ENCODE results near the gene ATF6. TPM values are rescaled to one million over a fixed set of nuclear protein-coding genes. Genes with fewer than 3 reads are reported as not detected.

The ATF6 gene
- total RNA-seq, 1 experiment from 2014 or later = 10.6 TPM

- Mint-ChIP-seq H3K36me3 (no peaks in the 10 kb centered on the region), H3K9me3 (no peaks in the 10 kb centered on the region), H3K27me3 (ENCODE audit: low read depth) (peaks cover 47% of the 10 kb centered on the region), H3K27ac (no peak within 1 kb of the TSS), H3K4me3 (no peak within 1 kb of the TSS), H3K4me1 (peaks cover 9% of the 10 kb centered on the region; the same call in 1 of the 2 replicates)
- TF ChIP-seq FOXP4 (CRISPR knock-in tag; IDR thresholded peaks at IDR 0.05) (no peak), KAT7 (CRISPR knock-in tag; IDR thresholded peaks at IDR 0.05; ENCODE audit: borderline replicate concordance) (no peak), CREB1 (CRISPR knock-in tag; IDR thresholded peaks at IDR 0.05) (no peak), ETV6 (CRISPR knock-in tag; IDR thresholded peaks at IDR 0.05) (no peak), FOXP1 (CRISPR knock-in tag; IDR thresholded peaks at IDR 0.05; ENCODE audit: borderline replicate concordance) (no peak), ZNF532 (CRISPR knock-in tag; IDR thresholded peaks at IDR 0.05; ENCODE audit: borderline replicate concordance) (no peak), NFATC4 (CRISPR knock-in tag; IDR thresholded peaks at IDR 0.05) (no peak)
- TF ChIP-seq, protein P1, sequence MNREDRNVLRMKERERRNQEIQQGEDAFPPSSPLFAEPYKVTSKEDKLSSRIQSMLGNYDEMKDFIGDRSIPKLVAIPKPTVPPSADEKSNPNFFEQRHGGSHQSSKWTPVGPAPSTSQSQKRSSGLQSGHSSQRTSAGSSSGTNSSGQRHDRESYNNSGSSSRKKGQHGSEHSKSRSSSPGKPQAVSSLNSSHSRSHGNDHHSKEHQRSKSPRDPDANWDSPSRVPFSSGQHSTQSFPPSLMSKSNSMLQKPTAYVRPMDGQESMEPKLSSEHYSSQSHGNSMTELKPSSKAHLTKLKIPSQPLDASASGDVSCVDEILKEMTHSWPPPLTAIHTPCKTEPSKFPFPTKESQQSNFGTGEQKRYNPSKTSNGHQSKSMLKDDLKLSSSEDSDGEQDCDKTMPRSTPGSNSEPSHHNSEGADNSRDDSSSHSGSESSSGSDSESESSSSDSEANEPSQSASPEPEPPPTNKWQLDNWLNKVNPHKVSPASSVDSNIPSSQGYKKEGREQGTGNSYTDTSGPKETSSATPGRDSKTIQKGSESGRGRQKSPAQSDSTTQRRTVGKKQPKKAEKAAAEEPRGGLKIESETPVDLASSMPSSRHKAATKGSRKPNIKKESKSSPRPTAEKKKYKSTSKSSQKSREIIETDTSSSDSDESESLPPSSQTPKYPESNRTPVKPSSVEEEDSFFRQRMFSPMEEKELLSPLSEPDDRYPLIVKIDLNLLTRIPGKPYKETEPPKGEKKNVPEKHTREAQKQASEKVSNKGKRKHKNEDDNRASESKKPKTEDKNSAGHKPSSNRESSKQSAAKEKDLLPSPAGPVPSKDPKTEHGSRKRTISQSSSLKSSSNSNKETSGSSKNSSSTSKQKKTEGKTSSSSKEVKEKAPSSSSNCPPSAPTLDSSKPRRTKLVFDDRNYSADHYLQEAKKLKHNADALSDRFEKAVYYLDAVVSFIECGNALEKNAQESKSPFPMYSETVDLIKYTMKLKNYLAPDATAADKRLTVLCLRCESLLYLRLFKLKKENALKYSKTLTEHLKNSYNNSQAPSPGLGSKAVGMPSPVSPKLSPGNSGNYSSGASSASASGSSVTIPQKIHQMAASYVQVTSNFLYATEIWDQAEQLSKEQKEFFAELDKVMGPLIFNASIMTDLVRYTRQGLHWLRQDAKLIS (CRISPR knock-in tag; IDR thresholded peaks at IDR 0.05; ENCODE audit: borderline replicate concordance) = no peak
- TF ChIP-seq, protein P2, sequence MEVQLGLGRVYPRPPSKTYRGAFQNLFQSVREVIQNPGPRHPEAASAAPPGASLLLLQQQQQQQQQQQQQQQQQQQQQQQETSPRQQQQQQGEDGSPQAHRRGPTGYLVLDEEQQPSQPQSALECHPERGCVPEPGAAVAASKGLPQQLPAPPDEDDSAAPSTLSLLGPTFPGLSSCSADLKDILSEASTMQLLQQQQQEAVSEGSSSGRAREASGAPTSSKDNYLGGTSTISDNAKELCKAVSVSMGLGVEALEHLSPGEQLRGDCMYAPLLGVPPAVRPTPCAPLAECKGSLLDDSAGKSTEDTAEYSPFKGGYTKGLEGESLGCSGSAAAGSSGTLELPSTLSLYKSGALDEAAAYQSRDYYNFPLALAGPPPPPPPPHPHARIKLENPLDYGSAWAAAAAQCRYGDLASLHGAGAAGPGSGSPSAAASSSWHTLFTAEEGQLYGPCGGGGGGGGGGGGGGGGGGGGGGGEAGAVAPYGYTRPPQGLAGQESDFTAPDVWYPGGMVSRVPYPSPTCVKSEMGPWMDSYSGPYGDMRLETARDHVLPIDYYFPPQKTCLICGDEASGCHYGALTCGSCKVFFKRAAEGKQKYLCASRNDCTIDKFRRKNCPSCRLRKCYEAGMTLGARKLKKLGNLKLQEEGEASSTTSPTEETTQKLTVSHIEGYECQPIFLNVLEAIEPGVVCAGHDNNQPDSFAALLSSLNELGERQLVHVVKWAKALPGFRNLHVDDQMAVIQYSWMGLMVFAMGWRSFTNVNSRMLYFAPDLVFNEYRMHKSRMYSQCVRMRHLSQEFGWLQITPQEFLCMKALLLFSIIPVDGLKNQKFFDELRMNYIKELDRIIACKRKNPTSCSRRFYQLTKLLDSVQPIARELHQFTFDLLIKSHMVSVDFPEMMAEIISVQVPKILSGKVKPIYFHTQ (CRISPR knock-in tag; IDR thresholded peaks at IDR 0.05) = no peak
- ATAC-seq = no peak
- DNase-seq (ENCODE audit: low spot score) = no peak
- ChIA-PET CTCF (no interaction called here), POLR2A (no interaction called here)
Measured at GRCh38 chr1:161720956-161721737, 45.0 kb upstream of the ATF6 start, which contains the start of gene FCRLB. Gene FCRLB, plus strand, starts transcription at chr1:161721544. Its CDS starts 1,129 bp downstream, at chr1:161722673.

DNA sequence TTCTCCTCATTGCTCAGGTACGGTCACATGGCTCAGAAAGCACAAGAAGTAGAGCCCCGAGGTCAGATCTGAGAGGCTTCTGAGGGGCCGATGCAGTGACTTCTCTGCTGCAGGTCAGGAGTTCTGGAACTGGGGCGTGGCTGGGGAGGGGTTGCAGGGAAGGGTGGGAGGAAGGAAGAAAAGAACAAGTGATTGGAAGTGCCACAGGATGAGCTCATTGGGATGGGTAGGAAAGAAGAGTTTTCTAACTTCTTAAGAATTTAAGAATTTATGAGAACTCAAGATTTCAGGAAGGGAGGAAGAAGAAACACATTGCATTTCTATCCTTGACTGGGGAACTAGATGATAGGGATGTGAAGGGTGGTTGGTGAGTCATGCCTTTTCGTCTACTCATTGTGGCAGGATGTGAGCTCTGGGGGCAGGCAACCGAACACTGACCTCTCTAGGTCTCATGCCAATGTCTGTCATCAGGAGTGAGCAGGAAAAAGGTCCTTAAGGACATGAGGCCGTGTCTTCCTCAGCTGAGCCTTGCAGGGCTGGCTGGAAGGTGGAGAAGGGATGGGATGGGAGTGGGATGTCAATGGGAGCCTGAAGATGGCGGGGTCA is 44.3 kb upstream of the ATF6 start:
- Mint-ChIP-seq H3K27ac (no peak overlapping the region), H3K4me1 (peaks cover 9% of the 10 kb centered on the region; the same call in 1 of the 2 replicates), H3K4me3 (no peak overlapping the region), H3K36me3 (no peaks in the 10 kb centered on the region), H3K27me3 (ENCODE audit: low read depth) (peaks cover 52% of the 10 kb centered on the region), H3K9me3 (no peaks in the 10 kb centered on the region)
- CTCF ChIA-PET = no interaction called here
- POLR2A ChIA-PET = no interaction called here
- DNase-seq (ENCODE audit: low spot score) (no peak), ATAC-seq (no peak)
- TF ChIP-seq ZNF138 (CRISPR knock-in tag; conservative IDR thresholded peaks at IDR 0.05) (no peak), NFE2L1 (CRISPR knock-in tag; IDR thresholded peaks at IDR 0.05) (no peak), ZNF281 (CRISPR knock-in tag; IDR thresholded peaks at IDR 0.05) (no peak), MXD4 (CRISPR knock-in tag; IDR thresholded peaks at IDR 0.05; ENCODE audit: borderline replicate concordance) (no peak), ZNF416 (CRISPR knock-in tag; IDR thresholded peaks at IDR 0.05) (no peak), KAT7 (CRISPR knock-in tag; IDR thresholded peaks at IDR 0.05; ENCODE audit: borderline replicate concordance) (no peak), RORB (CRISPR knock-in tag; IDR thresholded peaks at IDR 0.05) (no peak), JAZF1 (CRISPR knock-in tag; IDR thresholded peaks at IDR 0.05) (no peak), NR2C2 (CRISPR knock-in tag; IDR thresholded peaks at IDR 0.05) (no peak), JUN (CRISPR knock-in tag; IDR thresholded peaks at IDR 0.05) (no peak)

Data from WTC11 (cell line).